ENCODE results near the gene OXTR. TPM values are rescaled to one million over a fixed set of nuclear protein-coding genes. Genes with fewer than 3 reads are reported as not detected.

Gene OXTR
- total and polyA plus RNA-seq, 5 donors, result 0.11 to 0.79 (median 0.39) TPM

DNA sequence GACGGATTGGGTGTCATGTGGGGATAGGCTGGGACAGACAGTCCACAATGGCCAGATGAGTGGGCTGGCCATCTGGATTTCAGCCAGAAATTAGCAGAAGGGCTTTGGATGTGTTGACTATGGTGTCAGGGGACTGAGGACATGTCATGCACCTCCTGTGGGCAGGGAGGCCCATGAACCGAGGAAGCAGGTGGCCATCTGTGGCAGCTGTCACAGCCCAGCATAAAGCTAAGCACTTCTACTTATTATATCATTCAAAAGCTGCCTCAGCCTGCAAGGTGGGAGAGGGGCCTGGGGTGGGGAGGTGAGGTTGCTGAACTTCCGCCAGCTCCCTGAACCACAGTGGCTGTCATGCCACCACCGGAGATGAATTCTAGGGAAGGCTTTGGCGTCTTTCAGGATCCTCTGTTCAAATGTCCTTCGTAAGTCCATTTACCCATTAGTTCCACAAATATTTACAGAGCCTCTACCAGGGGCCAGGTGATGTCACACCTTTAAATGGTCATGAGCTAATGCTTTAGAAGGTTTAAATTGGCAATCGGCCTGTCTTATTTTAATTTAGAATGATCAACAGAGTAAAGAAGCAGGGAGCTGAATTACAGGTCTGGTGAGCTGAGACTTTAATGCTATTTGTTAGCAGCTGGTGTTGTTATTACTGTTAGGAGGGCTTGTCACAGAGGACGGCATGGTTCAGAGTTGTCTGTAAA is 59.5 kb downstream of the OXTR start:
- H3K27me3 ChIP-seq (ENCODE audit: control insufficient read depth, insufficient read depth), result no peaks in the 10 kb centered on the region
- H3K9me3 ChIP-seq (ENCODE audit: control insufficient read depth, low read length), result no peaks in the 10 kb centered on the region
- H3K4me3 ChIP-seq (ENCODE audit: low read length), result no peak overlapping the region
- intact Hi-C loops (cut with DNase I), result no loop called here
- no peaks in the 10 kb centered on the region for H3K4me1 ChIP-seq (ENCODE audit: control insufficient read depth, insufficient read depth, low read length)
- ATAC-seq (no peak), DNase-seq (no peak)
- no peak overlapping the region for H3K27ac ChIP-seq (ENCODE audit: low read length)
- WGBS, result 87% methylated on average over 8 of the region's 8 CpGs

DNA sequence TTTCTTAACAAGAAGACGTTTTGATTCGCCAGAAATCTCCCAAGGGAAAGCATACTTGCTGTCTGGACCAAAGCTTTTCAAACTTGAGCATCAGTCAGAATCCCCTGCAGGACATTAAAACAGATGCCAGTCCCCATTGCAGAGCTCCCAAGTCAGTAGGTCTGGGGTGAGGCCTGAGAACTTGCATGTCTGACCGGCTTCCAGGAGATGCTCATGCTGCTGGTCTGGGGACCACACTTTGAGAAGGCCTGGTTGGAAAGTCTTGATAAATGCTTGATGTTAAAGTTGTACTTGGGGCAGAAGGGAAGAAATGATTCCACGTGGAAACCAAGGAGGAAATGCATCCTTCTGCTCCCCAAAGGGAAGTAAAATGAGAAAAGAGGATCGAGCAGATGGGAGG is 60.1 kb downstream of the OXTR start:
- Histone ChIP-seq H3K27ac (ENCODE audit: low read length) (no peak overlapping the region), H3K4me1 (ENCODE audit: control insufficient read depth, insufficient read depth, low read length) (no peaks in the 10 kb centered on the region), H3K4me3 (ENCODE audit: low read length) (no peak overlapping the region), H3K27me3 (ENCODE audit: control insufficient read depth, insufficient read depth) (no peaks in the 10 kb centered on the region), H3K9me3 (ENCODE audit: control insufficient read depth, low read length) (no peaks in the 10 kb centered on the region)
- ATAC-seq, result no peak
- intact Hi-C loops (cut with DNase I), result no loop called here
- 64% methylated on average over 5 of the region's 5 CpGs for WGBS
- no peak for DNase-seq

DNA sequence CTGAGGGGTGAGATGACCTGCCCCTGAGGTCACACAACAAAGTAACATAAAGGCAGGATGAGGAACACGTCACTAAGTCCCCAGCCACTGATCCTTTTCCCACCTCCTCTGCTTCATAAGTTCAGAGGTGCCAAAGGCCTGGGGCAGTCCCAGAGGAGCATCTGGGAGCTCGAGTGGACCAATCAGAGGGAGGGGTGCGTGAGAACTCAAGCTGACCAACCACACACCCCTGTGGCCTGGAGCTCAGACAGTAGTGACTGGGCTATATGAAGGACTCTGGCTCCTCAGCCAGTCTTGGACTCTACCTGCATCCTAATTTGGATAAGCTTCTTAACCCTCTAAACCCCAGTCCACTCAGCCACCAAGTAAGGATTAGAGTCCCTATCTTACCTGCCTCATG is 63.8 kb downstream of the OXTR start:
- 78% methylated on average over 3 of the region's 3 CpGs for WGBS
- intact Hi-C loops (cut with DNase I), result no loop called here
- no peak overlapping the region for H3K4me3 ChIP-seq (ENCODE audit: low read length)
- no peaks in the 10 kb centered on the region for H3K4me1 ChIP-seq (ENCODE audit: control insufficient read depth, insufficient read depth, low read length)
- H3K9me3 ChIP-seq (ENCODE audit: control insufficient read depth, low read length), result no peaks in the 10 kb centered on the region
- DNase-seq, result no peak
- no peaks in the 10 kb centered on the region for H3K27me3 ChIP-seq (ENCODE audit: control insufficient read depth, insufficient read depth)
- H3K27ac ChIP-seq (ENCODE audit: low read length), result no peak overlapping the region
- ATAC-seq, result no peak

DNA sequence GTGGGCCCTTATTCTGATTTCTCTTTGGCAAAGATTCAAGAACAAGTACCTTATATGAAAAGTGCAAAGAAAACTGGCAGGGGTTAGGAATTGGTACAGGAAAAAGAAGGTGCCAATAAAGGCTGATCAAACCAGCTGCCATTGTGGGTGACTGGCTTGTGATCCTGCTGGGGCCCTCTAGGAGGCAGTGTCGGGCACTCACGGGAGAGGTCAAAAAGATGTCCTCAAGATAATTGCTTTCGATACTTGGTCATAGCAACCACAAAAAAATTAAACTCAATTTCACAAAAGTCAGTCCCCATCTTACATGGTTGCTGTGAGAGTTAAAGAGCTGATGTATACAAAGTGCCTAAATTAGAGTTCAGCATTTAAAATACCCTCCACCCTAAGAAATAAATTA is 66.9 kb downstream of the OXTR start:
- DNase-seq, result no peak
- Histone ChIP-seq H3K4me1 (ENCODE audit: control insufficient read depth, insufficient read depth, low read length) (no peaks in the 10 kb centered on the region), H3K4me3 (ENCODE audit: low read length) (no peak overlapping the region), H3K27ac (ENCODE audit: low read length) (no peak overlapping the region), H3K27me3 (ENCODE audit: control insufficient read depth, insufficient read depth) (no peaks in the 10 kb centered on the region), H3K9me3 (ENCODE audit: control insufficient read depth, low read length) (no peaks in the 10 kb centered on the region)
- WGBS, result 37% methylated on average over 3 of the region's 3 CpGs
- no peak for ATAC-seq
- intact Hi-C loops (cut with DNase I), result no loop called here

Other genes with a start within 250 kb of the OXTR start
- 1 to 10 TPM in 1 of 4 donors, under 1 TPM in 3; 0.51 to 1.4 (median 0.68) TPM for gene SSUH2, start 124.8 kb downstream of the OXTR start, total RNA-seq
- gene SSUH2, start 124.8 kb downstream of the OXTR start, polyA plus RNA-seq, result 1.8 TPM
- 10 to 100 TPM; 18.8 to 27.7 (median 22.5) TPM for gene CAV3, start 35.8 kb downstream of the OXTR start, total RNA-seq
- 25.4 TPM for gene CAV3, start 35.8 kb downstream of the OXTR start, polyA plus RNA-seq
- gene RAD18, start 193.9 kb upstream of the OXTR start, total RNA-seq, result 1 to 10 TPM; 3.4 to 9.3 (median 5.2) TPM
- gene RAD18, start 193.9 kb upstream of the OXTR start, polyA plus RNA-seq, result 1.0 TPM

All from right cardiac atrium (tissue), 5 donors.